ENCODE measurements around the gene KCNG3. TPM values are rescaled to one million over a fixed set of nuclear protein-coding genes. Genes with fewer than 3 reads are reported as not detected.

Gene KCNG3
- total RNA-seq, 2 donors from 2014 or later, result 0.84 to 1.5 TPM

DNA sequence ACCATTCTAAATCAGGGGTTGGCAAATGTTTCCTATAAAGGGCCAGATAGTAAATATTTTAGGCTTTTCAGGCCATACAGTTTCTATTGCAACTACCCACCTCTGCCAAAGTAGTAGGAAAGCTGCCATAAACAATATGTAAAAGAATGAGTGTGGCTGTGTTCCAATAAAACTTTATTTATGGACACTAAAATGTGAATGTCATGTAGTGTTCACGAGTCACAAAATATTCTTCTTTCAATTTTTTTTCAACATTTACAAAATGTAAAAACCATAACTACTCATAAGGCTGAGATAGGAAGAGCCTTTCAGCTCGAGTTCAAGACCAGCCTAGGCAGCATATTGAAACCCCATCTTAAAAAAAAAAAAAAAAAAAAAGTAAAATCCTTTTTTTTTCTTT, 13.4 kb downstream of the KCNG3 start:
- H3K27ac Mint-ChIP-seq, result no peak overlapping the region
- no peaks in the 10 kb centered on the region for H3K27me3 Mint-ChIP-seq (ENCODE audit: insufficient read depth)
- Histone ChIP-seq H3K27ac (ENCODE audit: low read depth, low read length) (no peak overlapping the region), H3K4me1 (ENCODE audit: control insufficient read depth, insufficient read depth, low read length) (no peaks in the 10 kb centered on the region), H3K27me3 (ENCODE audit: control insufficient read depth, insufficient read depth, low read length, poor library complexity, severe bottlenecking) (no peaks in the 10 kb centered on the region), H3K9me3 (ENCODE audit: control insufficient read depth, low read length) (no peaks in the 10 kb centered on the region), H3K4me3 (ENCODE audit: low read length) (no peak overlapping the region), H3K36me3 (ENCODE audit: control insufficient read depth, insufficient read depth, low read length) (no peaks in the 10 kb centered on the region), H3K9ac (ENCODE audit: extremely low read depth, low read length, poor library complexity, severe bottlenecking) (no peak overlapping the region)
- 83 to 100% methylated on average over 1 to 2 of the region's 2 CpGs for WGBS, 2 experiments (ENCODE audit: insufficient coverage in 1 of 2, insufficient read length in 1 of 2)
- TF ChIP-seq, protein P1, sequence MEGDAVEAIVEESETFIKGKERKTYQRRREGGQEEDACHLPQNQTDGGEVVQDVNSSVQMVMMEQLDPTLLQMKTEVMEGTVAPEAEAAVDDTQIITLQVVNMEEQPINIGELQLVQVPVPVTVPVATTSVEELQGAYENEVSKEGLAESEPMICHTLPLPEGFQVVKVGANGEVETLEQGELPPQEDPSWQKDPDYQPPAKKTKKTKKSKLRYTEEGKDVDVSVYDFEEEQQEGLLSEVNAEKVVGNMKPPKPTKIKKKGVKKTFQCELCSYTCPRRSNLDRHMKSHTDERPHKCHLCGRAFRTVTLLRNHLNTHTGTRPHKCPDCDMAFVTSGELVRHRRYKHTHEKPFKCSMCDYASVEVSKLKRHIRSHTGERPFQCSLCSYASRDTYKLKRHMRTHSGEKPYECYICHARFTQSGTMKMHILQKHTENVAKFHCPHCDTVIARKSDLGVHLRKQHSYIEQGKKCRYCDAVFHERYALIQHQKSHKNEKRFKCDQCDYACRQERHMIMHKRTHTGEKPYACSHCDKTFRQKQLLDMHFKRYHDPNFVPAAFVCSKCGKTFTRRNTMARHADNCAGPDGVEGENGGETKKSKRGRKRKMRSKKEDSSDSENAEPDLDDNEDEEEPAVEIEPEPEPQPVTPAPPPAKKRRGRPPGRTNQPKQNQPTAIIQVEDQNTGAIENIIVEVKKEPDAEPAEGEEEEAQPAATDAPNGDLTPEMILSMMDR (conservative IDR thresholded peaks at IDR 0.05), result no peak
- H3K36me3 Mint-ChIP-seq (ENCODE audit: low read depth), result no peaks in the 10 kb centered on the region
- no peak overlapping the region for H3K4me3 Mint-ChIP-seq
- H3K9me3 Mint-ChIP-seq, result no peaks in the 10 kb centered on the region
- no peak for DNase-seq
- no peaks in the 10 kb centered on the region for H3K4me1 Mint-ChIP-seq

DNA sequence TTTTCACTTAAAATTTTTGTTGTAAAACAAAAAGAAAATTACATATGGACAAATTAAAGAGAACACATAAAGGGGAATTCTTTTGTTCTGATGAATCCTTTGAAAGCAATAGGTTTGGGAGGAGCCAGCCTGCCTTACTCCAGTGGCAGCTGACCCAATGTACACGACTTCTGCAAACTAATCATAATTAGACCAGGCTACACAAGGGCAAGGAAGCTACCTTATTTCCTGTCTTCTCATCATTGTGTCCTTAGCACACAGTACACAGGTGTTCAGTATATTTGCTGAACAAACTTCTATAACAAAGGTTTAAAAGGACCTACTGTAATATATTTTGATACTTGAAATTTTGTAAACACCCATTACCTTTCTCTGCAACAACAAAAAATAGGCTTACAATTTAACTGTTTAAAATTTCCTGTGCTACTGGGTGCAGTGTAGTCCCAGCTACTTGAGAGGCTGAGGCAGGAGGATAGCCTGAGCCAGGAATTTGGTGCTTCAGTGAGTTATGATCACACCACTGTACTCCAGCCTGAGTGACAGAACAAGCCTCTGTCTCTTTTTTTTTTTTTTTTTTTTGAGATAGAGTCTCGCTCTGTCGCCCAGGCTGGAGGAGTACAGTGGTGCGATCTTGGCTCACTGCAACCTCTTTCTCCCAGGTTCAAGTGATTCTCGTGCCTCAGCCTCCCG, 18.9 kb downstream of the KCNG3 start:
- no peak for DNase-seq
- no peaks in the 10 kb centered on the region for H3K27me3 ChIP-seq (ENCODE audit: control insufficient read depth, insufficient read depth, low read length, poor library complexity, severe bottlenecking)
- H3K9me3 ChIP-seq (ENCODE audit: control insufficient read depth, low read length), result no peaks in the 10 kb centered on the region
- H3K36me3 ChIP-seq (ENCODE audit: control insufficient read depth, insufficient read depth, low read length), result no peaks in the 10 kb centered on the region
- Mint-ChIP-seq H3K27ac (no peak overlapping the region), H3K4me3 (no peak overlapping the region), H3K27me3 (ENCODE audit: insufficient read depth) (no peaks in the 10 kb centered on the region), H3K9me3 (no peaks in the 10 kb centered on the region), H3K36me3 (ENCODE audit: low read depth) (no peaks in the 10 kb centered on the region), H3K4me1 (no peaks in the 10 kb centered on the region)
- no peaks in the 10 kb centered on the region for H3K4me1 ChIP-seq (ENCODE audit: control insufficient read depth, insufficient read depth, low read length)
- TF ChIP-seq, protein P1 (conservative IDR thresholded peaks at IDR 0.05), result no peak
- WGBS, 2 experiments (ENCODE audit: insufficient coverage in 1 of 2, insufficient read length in 1 of 2), result 78 to 92% methylated on average over 3 to 6 of the region's 6 CpGs
- no peak overlapping the region for H3K9ac ChIP-seq (ENCODE audit: extremely low read depth, low read length, poor library complexity, severe bottlenecking)
- no peak overlapping the region for H3K27ac ChIP-seq (ENCODE audit: low read depth, low read length)
- H3K4me3 ChIP-seq (ENCODE audit: low read length), result no peak overlapping the region

DNA sequence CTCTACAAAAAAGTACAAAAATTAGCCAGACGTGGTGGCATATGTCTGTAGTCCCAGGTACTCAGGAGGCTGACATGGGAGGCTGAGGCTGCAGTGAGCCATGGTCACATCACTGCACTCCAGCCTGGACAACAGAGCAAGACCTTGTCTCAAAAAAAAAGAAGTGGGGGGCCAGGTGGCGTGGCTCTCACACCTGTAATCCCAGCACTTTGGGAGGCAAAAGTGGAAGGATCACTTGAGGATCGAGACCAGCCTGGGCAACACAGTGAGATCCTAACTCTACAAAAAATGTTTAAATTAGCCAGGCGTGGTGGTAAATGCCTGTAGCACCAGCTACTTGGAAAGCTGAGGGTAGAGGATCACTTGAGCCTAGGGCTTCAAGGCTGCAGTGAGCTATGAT, 23.1 kb downstream of the KCNG3 start:
- Mint-ChIP-seq H3K27ac (no peak overlapping the region), H3K4me1 (no peaks in the 10 kb centered on the region)
- 85 to 93% methylated on average over 4 of the region's 4 CpGs for WGBS, 2 experiments (ENCODE audit: insufficient coverage in 1 of 2, insufficient read length in 1 of 2)

More for the DNA sequence above, 23.1 kb downstream of the KCNG3 start:
- Histone ChIP-seq H3K36me3 (ENCODE audit: control insufficient read depth, insufficient read depth, low read length) (no peaks in the 10 kb centered on the region), H3K9ac (ENCODE audit: extremely low read depth, low read length, poor library complexity, severe bottlenecking) (no peak overlapping the region), H3K27ac (ENCODE audit: low read depth, low read length) (no peak overlapping the region), H3K27me3 (ENCODE audit: control insufficient read depth, insufficient read depth, low read length, poor library complexity, severe bottlenecking) (no peaks in the 10 kb centered on the region), H3K4me1 (ENCODE audit: control insufficient read depth, insufficient read depth, low read length) (no peaks in the 10 kb centered on the region), H3K9me3 (ENCODE audit: control insufficient read depth, low read length) (no peaks in the 10 kb centered on the region), H3K4me3 (ENCODE audit: low read length) (no peak overlapping the region)
- Mint-ChIP-seq H3K27me3 (ENCODE audit: insufficient read depth) (no peaks in the 10 kb centered on the region), H3K9me3 (no peaks in the 10 kb centered on the region), H3K4me3 (no peak overlapping the region), H3K36me3 (ENCODE audit: low read depth) (no peaks in the 10 kb centered on the region)
- TF ChIP-seq, protein P1 (conservative IDR thresholded peaks at IDR 0.05), result no peak
- DNase-seq, result no peak

All from endodermal cell (in vitro differentiated cells).